ENCODE measurements around the gene LRRC7.

Gene LRRC7

DNA sequence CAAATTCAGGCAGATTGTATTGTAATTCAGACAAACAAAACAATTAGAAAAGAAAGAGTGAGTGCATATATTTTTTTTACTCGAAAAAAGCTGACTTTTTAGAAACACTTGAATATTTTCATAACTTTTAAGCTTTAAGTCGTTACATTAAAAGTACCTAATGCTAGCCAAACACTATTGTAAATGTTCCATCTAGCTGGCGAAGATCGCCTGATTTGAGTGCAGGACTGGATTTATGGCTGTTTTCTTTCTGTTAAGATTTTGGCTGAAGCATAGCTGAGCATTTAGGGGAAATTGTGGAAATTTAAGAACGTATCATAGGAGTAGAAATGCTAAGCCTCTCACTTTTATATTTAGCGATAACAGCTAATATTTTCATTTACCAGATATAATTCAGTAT is 24.6 kb downstream of the LRRC7 start:
- DNase-seq: no peak

DNA sequence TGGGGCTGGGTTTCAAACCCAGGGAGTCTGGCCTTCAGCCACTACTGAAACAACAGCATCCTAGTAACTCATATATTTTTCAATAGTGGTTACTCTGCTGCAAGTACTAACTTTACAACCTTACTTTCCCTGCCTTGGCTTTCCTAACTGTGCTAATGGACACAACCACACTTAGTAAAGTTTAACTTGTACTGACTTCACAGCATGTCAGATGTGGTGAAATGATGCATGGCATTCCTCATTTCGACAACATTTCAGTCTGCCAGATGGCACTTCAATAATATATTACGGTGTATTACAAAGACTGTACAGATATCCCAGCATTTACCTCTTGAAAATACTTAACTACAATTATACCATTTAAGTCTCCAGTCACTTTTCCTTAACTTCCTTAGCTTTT is 27.8 kb downstream of the LRRC7 start:
- DNase-seq: no peak

DNA sequence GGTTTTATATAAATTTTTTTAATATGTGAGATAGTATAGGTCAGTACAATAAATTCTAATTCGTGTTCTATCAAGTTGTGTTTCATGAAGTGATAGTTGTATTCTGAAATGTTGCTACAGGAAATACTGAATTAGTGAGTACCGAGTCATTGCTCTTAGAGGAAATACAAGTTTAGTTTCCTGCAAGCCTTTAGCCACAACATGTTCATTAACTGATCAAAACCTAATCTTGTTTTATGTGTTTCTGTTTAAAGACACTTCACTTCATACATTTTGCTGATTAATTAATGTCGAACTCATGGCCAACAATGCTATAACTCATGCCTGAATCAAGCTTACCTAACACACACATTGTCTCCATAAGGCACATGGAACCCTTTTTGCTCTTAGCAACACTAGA is 43.6 kb downstream of the LRRC7 start:
- DNase-seq: no peak

DNA sequence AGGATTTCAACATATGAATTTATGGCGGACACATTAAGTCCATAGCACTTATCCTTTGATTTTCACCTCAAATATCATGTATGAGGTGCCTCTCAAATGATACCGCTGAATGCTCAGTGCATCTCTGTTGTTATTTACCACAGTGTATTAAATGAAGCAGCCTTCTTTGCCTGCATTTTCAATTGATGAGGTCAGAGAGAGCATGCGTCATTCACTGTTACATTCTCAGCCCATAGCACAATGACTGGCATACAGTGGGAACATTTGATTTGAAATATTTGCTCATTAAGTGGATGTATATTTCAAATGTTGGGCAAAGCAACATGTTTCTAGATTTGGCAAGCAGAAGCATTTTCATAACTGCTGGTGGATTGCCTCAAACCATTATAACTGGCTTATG is 45.7 kb downstream of the LRRC7 start:
- DNase-seq: no peak

DNA sequence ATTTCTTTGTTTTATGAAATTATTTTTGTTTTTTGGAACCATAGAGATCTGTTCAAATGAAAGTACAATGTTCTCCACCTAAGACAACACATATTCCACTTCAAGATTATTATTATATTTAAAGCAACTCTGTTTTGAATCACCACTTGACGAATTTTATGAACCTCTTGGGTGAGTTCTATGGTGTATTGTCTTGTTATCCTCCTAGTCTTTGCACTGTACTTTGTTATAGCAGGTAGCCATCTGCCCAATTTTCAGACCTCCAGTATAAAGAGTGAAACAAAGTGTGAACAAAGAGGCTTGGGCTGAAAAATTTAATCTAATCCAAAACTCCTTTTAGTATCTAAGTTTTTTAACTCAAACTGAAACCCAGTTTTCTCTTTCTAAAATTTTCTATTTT is 71.0 kb downstream of the LRRC7 start:
- DNase-seq: no peak

DNA sequence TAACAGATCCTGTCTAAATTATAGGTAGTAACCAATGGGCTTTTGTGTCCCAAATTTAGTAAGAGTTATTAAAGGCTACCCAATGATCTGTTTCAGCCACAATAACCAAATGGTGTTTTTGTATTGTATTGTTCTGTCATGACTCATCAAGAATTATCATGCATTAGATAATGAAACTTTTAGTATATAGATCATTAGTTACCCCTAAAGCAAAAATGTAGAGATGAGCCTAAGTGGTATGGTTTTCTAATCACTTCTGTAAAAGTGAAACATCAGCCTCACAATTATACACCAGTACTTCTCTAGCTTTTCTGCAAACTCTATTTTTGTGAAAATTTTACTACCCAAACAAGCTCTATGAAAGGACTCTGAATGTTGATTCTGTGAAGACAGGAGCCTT is 71.4 kb downstream of the LRRC7 start:
- no peak for DNase-seq

DNA sequence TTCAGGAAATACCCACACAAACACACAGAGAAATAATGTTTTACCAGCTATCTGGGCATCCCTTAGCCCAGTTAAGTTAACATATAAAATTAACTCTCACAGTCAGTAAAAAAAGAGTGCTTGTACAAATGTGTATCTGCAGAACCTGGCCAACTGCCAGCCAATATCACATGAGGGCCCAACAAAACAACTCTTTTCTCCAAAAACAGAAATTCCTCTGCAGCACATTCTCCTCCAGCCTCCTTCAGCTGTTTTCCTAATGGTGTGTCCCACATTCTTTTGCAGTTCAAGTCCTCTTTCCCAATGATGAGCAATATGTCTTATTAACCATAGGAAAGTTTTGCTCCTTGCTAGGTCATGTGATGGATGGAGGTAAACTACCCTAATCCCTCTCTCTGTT is 75.5 kb downstream of the LRRC7 start:
- no peak for DNase-seq

DNA sequence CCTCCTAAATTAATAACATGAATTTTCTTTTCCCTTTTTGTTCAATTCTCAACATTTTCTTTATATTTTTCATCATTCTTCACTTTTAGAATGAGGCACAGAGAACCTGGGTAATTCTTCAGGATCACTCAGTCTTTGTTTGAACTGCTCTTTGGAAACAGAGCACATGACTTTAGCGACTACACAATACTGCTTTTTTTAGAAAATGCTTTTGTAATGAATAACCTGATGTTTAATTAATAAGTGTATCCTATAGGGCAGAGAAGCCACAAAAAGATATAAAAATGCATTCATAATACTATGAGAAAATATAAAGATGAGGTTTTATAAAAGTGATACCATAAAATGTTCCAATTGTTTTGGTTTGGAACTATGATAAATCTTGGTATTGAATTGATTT is 77.8 kb downstream of the LRRC7 start:
- DNase-seq: no peak

DNA sequence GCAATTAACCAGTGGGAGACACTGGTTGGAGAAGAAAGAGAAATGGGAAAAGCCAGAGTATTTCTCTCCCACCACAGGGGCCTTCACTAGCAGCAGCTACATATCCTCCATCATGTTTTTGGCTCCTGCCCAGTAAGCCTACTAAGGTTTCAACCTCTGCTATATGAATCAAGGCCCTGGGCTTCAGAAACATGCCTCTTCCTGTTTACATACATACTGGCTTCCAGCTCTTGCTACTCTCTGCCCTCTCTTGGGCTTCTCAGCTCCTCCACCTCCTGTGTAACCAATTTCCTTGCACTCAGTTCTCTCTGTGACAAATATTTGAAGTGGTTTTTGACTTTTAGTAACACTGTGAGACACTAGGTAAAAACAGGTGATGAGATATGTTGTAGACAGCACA is 80.8 kb downstream of the LRRC7 start:
- no peak for DNase-seq

DNA sequence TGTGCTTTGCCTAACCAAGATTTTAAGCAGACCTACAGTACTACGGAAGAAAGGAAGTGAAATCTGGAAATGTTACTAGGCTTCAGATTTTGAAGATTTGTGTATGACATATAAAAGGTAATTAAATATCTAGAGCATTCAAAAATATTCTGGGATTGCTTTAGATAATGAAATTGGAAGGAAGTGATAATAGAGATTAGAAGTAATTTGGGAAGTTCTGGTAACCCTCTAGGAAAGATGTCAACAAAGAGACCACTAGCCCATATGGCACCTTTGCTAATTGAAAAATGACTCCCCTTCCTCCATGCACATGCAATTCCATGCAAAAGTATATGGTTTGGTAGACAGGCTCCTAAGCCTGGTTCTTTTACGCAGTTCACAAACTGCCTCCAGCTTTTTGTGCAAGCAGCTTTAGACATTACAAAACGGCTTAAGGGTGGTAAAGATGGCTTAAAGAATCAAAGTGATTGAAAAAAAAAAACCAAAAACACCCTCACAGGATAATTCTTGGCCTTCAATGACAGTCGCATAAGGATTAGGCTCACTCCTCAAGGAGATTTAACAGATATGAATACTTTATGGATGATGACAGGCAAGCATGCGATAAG is 81.8 kb downstream of the LRRC7 start:
- no peak for DNase-seq

DNA sequence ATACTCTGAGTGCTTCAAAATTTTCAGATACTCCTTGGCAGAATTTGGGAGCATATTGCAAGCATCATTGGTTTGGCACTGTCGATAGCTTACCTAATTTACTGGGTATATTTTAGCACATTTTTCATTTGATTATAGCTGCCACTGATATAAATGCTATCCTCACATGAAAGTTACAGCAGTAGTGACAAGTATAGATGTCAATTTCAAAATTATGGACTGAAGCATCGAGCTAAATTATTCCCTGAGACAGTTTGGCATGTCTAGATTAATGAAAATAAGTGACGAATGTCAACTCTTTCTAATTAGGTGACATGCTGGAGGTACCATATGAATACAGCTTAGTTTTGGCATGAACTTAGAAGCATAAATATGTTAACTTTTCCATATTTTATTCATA is 83.1 kb downstream of the LRRC7 start:
- DNase-seq: no peak

DNA sequence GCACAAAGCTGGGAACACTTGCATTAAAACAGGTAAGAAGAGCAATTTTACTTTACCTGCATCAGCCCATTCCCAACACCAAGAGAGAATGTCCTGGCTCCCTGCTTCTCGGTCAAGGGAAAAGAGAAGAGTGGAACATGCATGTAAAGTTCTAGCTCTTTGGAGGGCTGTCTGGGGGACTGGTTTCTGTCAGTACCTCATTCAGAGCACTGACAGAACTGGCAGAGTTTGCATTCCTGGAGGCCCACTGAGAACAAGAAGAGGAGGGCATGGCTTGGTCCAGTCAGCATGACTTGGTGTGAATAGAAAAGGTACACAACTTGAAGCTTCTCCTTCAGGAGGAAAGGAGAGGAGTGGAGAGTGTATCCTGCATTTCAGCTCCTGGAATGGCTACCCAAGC is 83.9 kb downstream of the LRRC7 start:
- no peak for DNase-seq

DNA sequence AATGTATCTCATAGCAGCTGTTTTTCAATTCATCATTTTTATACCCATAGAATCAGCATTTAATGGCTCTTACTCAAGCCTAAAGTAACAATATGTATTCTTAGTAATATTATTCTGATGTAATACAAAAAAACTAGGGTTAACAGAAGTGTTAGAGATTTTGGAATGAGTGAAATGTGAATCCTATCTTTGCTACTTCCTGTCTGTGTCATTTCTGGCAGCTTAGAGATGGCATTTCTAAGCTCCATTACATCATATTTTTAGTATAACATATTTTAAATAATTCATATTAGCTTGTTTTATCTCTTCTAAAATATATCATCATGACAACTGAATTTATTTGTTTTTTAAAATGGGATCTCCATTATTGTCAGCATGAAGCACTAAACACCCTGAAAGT is 90.2 kb downstream of the LRRC7 start:
- no peak for DNase-seq

DNA sequence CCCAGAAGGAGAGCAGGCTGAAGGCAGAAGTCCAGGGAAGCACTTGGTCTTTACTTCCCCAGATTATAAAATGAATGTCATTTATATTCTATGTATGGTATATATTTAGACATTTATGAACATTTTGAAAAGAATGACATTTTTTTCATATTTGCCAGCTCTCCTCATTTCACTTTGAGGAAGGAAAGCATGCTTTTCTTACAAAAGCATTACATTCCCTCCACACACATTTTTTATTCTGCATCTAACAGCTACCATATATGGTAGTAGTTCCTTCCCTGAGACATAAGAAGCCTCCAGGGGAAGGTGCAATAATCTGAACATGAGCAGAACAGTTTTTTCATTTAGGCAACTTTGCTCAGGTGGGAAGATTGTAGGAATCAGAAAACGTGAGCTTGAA is 94.0 kb downstream of the LRRC7 start:
- DNase-seq: no peak

DNA sequence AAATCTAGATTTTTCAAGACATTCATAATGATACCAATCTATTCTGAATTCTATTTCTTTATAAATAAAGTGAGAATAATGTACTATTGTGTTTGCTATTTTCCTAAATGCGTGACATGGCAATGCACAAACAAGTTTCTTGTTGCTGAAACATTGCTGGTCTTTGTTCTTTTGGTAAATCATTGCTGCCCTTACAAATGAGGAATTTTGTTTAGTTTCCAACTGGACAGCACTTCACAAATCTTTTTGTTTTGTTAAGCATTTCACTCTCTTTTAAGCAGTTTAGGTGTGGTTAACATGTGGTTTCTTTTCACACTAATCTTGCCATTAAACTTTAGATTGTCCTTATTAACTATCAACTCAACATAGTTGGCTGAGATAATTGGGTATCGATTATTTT is 94.6 kb downstream of the LRRC7 start:
- no peak for DNase-seq

DNA sequence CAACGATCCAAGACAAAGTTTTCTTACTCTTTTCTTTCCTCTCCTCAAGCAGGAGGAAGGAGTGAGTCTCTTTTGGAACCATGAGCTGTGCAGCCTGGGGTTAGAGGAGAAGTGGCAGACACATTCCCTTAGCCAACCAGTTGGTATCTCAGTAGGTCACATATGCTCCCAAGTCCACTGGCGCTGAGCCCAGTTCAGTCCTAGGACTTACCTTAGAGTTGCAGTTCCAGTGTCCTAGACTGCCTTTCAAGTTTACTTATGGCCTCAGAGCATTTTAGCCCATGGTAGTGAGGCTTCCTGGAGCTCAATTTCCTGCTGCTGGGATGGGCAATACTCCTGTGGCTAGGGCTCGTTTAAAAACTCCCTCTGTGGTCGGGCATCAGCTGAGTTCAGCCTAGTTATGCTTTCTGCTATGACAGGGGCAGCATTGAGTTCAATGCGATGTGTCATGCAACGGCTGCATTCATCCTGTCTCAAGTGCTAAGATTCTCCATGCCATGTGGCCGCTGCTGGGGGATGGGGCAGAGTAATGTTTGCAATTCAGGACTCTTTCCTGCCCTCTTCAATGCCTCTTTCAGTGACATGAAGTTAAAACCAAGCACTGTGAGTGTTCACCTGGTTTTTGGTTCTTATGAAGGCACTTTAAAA is 103.8 kb downstream of the LRRC7 start:
- no peak for DNase-seq

DNA sequence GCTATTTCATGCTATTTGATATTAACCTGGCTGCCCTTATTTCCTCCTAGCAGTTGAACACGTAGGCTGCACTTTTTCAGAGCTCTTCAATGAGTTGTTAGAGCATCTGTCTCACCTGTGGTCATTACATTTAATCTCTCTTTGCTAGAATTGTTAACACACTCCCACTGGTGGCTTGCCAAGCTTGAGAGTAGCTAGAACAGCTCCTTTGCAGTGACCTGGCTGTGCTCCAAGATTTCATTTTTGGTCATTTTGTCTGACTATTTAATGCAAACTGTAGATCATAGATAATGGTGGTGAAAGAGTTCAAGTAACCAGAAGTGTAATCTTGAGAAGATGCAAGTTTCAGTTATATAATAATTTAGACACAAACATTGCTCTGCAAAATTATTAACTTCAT is 105.6 kb downstream of the LRRC7 start:
- DNase-seq: peak; percentile 88

DNA sequence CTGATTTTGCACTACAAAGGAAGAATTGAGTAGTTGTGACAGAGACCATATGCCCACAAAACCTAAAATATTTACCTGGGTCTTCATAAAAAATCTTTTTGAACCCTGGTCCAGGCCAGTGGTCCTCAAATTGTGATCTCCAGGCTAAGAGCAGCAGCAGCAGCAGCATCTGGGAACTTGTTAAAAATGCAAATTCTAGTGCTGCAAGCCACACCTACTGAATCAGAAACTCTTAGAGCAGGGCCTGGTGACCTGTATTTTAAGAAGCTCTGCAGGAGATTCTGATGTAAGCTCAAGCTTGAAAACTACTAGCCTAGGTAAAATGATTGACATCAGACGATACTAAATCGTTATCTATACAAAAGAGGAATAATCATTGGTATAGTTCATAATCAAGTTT is 112.2 kb downstream of the LRRC7 start:
- no peak for DNase-seq

DNA sequence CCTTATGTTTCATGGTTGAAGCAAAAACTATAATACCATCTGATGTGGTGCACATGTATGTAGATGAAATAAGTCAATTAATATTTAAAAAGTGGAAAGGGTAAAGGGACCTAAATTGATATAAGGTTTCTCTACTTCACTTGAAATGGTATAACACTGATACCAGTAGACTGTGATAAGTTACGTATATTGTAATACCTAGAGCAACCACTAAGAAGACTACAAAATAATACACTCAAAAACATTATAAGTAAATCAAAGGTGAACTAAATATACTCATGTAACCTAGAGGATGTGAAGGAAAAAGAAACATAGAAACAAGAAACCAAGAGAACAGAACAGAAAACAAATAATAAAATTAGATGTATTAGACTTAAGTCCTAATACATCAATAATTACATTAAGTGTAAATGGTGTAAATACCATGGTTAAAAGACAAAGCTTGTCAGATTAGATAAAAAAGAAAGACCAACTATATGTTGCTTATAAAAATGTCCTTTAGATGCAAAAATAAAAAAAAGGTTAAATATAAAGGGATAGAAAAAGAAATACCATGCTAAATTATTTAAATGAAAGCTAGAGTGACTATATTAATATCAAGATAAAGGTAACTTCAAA is 118.8 kb downstream of the LRRC7 start:
- DNase-seq: no peak

DNA sequence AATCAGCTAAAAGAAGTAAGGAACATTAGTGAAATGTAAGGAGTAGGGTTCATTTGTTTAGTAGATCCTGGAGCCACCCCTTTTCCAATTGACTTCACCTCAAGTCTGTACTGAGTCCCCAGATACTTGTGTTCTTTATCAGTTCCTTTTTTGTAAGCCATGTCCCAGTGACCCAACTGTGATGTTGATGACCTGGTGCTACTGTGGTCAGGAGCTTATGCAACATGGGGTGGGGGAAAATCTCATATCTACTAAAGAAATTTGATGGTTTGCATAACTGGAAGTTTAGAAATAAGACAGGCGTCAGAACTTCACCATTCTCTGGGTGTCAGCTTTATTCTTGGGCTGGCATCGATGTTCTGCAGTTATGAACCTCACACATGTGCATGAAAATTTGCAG is 120.5 kb downstream of the LRRC7 start:
- no peak for DNase-seq

DNA sequence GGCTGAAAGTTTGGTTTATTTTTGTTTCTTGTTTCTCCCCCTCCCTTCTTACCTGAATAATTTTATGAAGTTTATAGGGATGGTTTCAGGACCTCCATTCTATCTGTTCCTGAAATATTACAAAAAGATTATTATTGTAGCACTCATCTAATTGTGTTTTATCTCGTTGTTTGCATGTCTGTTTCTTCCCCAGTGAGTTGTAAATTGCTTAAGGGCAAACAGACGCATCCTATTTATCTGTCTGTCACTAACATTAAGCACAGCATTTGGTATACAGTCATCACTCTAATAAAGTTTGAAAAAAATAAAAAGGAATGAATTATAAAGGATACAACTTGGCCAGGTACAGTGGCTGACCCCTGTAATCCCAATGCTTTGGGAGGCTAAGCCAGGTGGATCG is 123.5 kb downstream of the LRRC7 start:
- no peak for DNase-seq

DNA sequence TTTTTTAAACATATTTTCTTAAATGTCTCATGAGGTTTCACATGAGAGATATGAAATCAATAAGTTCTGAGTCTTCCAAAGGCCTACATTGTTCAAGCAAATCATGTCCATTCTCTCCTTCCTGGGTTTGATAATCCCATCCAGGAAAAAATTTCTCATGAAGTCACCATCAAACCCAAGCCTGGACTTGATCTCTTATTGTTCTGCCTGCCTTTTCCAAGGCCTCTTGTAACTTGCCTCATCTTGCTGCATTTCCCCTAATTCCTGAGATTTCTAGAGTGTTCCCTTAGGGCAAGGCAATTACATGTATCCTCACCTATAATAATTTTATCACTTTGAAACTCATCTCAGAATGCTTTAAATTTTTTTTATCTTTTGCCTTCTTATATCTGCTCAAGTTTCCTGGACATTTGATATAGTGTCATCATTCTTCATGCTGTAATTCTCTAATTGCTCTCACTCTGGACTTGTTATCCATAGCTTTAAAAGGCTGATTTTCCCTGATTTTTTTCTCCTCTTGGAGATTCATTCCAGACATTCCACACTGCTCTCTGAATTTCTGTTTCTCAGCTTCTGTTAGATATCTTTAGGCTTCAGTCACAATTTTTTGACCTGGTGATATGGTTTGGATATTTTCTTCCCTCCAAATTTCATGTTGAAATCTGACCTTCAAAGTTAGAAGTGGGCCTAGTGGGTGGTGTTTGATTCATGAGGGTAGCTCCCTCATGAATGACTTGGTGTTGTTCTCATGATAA is 126.4 kb downstream of the LRRC7 start:
- no peak for DNase-seq

DNA sequence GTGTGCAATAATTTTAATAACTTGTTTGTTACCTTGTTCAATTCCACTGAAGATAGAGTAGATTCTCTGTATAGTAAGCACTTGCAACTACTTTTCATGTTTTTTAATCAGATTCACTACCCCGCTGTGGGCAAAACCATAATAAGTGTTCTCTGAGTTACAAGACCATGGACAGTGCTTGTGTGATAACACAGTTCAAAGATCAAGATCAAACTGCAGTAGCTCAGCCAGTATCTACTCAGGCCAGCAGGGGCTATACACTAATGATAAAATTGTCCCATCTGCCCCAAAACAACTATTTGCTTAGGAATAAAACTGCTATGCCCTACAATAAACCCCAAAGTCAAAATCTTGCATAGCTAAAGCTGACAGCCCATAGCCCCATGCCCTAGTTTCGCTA is 129.6 kb downstream of the LRRC7 start:
- DNase-seq: no peak

DNA sequence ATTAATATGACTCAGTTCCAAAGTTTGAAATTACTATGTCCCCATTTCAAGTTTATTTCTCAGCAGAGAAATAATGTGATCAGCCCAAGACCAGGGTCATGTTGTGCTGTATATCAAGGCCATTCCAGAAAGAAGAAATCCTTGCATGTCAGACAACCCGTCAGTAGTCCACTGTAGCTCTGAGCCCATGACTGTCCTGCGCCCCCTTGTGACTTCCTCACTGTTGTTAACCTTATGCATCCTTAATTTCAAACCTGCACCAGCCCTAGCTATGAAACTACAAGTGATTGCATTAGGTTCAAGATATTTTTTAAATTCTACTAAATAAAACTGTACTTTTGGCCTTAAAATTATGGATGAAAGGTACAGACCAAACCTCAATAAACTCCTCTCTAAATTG is 133.0 kb downstream of the LRRC7 start:
- DNase-seq: no peak
